Measurements from ENCODE around the gene C1QTNF6. TPM values are rescaled to one million over a fixed set of nuclear protein-coding genes. Genes with fewer than 3 reads are reported as not detected.
A peak's percentile ranks its signal among the peaks of the same experiment; 100 is the strongest.

The C1QTNF6 gene
- total RNA-seq, 1 donor from 2014 or later: 8.2 TPM

DNA sequence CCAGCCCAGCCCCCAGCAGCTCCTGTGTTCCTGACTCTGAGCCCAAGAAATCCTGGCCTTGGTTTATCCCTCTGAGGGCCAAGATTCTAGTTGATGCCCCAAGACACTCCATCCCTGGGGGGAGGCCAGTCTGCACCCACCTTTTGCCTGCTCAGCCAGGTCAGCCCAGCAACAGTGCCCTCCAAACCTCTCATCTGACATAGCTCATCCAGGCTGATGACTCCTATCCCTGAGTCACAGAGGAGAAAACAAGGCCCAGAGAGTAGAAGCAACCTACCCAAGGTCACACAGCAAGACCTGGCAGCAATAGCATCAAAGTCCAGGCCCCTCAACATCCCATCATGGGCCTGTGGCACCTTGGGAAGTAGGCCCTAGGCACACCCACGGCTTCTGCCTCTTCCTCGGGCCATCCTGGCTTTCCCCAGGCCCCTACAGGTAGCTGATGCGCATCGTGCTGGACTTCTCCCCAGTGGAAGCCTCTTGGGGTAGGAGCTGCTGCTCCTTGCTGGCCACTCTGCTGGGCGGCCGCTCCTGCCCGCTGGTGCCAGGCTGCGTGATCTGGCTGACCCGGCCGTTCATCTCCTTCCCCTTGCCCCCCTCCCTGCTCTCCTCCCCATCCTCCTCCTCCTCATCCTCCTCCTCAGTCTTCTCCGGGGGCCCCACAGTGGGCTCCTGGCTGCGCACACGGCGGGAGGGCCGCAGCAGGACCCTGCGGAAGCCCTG, 18.2 kb upstream of the C1QTNF6 start:
- Mint-ChIP-seq H3K4me3 (no peak overlapping the region), H3K36me3 (ENCODE audit: low read depth) (no peaks in the 10 kb centered on the region), H3K27ac (no peak overlapping the region), H3K27me3 (no peaks in the 10 kb centered on the region), H3K9me3 (no peaks in the 10 kb centered on the region), H3K4me1 (peaks cover 5% of the 10 kb centered on the region)
- intact Hi-C loops (cut with micrococcal nuclease): no loop called here
- ATAC-seq (ENCODE audit: low read depth) (no peak), DNase-seq (no peak)
- ChIA-PET POLR2A (interaction anchor here (0.5 to 1.3 kb wide), 3 partner anchors 9 to 677 kb away, joined by 3 to 5 read pairs (median 3); no protein-coding TSS in a partner anchor), CTCF (interaction anchor here (1.4 kb wide), 1 partner anchor 53 kb away, joined by 4 read pairs; no protein-coding TSS in a partner anchor)
- TF ChIP-seq, protein P1, sequence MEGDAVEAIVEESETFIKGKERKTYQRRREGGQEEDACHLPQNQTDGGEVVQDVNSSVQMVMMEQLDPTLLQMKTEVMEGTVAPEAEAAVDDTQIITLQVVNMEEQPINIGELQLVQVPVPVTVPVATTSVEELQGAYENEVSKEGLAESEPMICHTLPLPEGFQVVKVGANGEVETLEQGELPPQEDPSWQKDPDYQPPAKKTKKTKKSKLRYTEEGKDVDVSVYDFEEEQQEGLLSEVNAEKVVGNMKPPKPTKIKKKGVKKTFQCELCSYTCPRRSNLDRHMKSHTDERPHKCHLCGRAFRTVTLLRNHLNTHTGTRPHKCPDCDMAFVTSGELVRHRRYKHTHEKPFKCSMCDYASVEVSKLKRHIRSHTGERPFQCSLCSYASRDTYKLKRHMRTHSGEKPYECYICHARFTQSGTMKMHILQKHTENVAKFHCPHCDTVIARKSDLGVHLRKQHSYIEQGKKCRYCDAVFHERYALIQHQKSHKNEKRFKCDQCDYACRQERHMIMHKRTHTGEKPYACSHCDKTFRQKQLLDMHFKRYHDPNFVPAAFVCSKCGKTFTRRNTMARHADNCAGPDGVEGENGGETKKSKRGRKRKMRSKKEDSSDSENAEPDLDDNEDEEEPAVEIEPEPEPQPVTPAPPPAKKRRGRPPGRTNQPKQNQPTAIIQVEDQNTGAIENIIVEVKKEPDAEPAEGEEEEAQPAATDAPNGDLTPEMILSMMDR (IDR thresholded peaks at IDR 0.05): no peak

DNA sequence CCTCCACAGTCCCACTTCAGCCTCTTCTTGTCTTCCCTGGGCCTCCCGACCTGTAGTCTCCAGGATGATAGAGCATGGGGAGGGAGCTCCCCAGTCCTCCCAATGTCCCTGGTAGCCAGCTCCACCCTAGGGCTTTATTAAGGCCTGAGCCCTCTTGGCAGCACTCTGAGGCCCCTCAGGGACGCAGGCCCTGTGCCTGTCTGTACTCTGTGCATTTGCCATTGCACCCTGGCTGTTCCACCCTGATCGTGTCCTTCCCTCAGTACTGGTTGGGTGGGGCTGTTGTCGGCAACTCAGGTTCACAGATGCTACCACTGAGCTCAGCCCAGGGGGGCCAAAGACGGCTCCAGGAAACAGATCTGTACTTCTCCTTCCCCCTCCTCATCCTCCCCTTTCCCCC, 17.0 kb upstream of the C1QTNF6 start:
- no peaks in the 10 kb centered on the region for H3K9me3 Mint-ChIP-seq
- H3K27ac Mint-ChIP-seq: peak overlapping the region; percentile 30
- POLR2A ChIA-PET: interaction anchor here (1.1 to 1.7 kb wide), 2 partner anchors 8 to 39 kb away, joined by 3 to 4 read pairs; partner anchors contain the start of gene RAC2
- intact Hi-C loops (cut with micrococcal nuclease): no loop called here
- TF ChIP-seq, protein P1 (IDR thresholded peaks at IDR 0.05): no peak
- H3K4me3 Mint-ChIP-seq: no peak overlapping the region
- no peaks in the 10 kb centered on the region for H3K36me3 Mint-ChIP-seq (ENCODE audit: low read depth)
- ATAC-seq (ENCODE audit: low read depth) (no peak), DNase-seq (no peak)
- no peaks in the 10 kb centered on the region for H3K27me3 Mint-ChIP-seq
- peaks cover 14% of the 10 kb centered on the region for H3K4me1 Mint-ChIP-seq
- CTCF ChIA-PET: no interaction called here

DNA sequence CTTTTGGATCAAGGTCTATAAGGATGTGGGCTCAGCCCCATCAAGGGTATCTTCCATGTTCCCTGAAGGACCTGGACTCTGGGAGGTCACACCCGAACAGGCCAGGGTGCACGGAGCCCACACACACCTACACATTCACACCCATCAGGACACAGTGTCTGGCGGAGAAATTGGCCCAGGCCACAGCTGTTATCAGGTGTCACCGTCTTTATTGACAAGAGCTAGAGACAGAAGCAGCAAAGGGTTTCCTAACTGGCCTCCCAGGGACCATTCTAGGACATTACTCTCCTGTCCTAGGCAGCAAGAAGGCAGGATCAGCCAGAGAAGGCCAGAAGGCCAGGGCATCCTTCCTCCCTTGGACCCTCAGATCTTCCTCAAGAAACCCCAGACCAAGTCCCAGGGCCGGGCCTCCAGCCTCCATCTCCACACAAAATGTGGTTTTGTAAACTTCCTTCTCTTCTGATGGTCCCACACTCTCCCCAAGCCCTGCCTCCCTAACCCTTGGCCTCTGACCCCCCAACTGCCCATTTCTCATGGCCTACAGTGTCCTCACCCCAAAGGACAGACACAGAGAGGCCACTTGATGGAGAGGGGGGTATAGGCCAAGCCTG, 16.1 kb upstream of the C1QTNF6 start:
- Mint-ChIP-seq H3K4me1 (peaks cover 23% of the 10 kb centered on the region), H3K27me3 (no peaks in the 10 kb centered on the region), H3K36me3 (ENCODE audit: low read depth) (peaks cover under 1% of the 10 kb centered on the region), H3K9me3 (no peaks in the 10 kb centered on the region), H3K4me3 (no peak overlapping the region), H3K27ac (no peak overlapping the region)
- CTCF ChIA-PET: no interaction called here
- DNase-seq (no peak), ATAC-seq (ENCODE audit: low read depth) (no peak)
- POLR2A ChIA-PET: interaction anchor here (1.7 kb wide), 1 partner anchor 40 kb away, joined by 4 read pairs; the partner anchor contains the start of gene RAC2
- intact Hi-C loops (cut with micrococcal nuclease): no loop called here
- TF ChIP-seq, protein P1 (IDR thresholded peaks at IDR 0.05): no peak

DNA sequence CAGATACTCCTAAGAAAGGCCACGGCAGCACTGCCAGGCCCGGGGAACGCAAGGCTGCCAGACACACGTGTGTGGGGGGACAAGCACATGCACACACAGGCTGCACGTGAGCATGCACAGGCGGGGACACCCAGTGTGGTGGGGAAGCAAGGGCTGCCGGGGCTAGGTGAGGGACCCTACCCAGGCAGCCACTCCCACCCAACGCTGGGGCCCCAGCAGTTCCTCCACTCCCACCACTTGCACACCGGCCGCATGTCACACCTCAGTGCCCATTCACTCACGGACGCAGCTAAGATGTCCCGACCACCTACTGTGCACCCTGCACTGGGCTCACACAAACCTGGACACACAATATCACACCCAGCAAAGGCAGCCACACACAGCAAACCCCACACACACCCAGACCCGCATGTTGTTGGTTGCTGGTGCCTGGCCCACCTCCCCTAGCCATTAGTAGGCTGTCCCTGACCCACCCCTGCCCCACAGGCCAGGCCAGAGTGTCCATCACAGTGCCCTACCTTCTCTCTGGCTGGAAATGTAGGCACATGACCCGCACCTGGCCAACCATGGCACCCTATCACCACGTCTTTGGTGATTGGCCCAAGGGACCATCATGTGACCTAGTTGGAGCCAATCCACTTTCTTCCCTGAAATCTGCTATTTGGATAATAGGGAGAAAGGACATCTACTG, 15.5 kb upstream of the C1QTNF6 start:
- H3K4me3 Mint-ChIP-seq: no peak overlapping the region
- ATAC-seq (ENCODE audit: low read depth) (no peak), DNase-seq (no peak)
- TF ChIP-seq, protein P1 (IDR thresholded peaks at IDR 0.05): no peak
- peaks cover 24% of the 10 kb centered on the region for H3K4me1 Mint-ChIP-seq
- H3K9me3 Mint-ChIP-seq: no peaks in the 10 kb centered on the region
- ChIA-PET POLR2A (interaction anchor here (1.7 kb wide), 1 partner anchor 40 kb away, joined by 4 read pairs; the partner anchor contains the start of gene RAC2), CTCF (interaction anchor here (0.7 kb wide), 1 partner anchor 57 kb away, joined by 3 read pairs; no protein-coding TSS in a partner anchor)
- intact Hi-C loops (cut with micrococcal nuclease): no loop called here
- H3K27me3 Mint-ChIP-seq: no peaks in the 10 kb centered on the region
- H3K27ac Mint-ChIP-seq: no peak overlapping the region
- H3K36me3 Mint-ChIP-seq (ENCODE audit: low read depth): peaks cover 1% of the 10 kb centered on the region
